Gastroesophageal sphincter (tissue), 3 donors: Measurements from ENCODE around the gene GRID1.

ENCODE experiments used
- EP300 ChIP-seq: sonication (generic); formaldehyde crosslinking; IDR thresholded peaks from one replicate; pipeline ENCODE4 v1.6.1; 2017; ENCODE audit warnings: antibody characterized with exemption, mild to moderate bottlenecking
- TF ChIP-seq, protein P1 (sequence below), 4 experiments: fragments of 200-600 bp in 2 of 4; fragments of 450-650 bp in 2 of 4; sonication (generic) in 1 of 4; IDR thresholded peaks; one replicate each; pipeline ENCODE4 v1.5.1; 2017 to 2019; ENCODE audit warnings: antibody characterized with exemption in 4 of 4, mild to moderate bottlenecking in 2 of 4, moderate library complexity in 2 of 4

DNA sequence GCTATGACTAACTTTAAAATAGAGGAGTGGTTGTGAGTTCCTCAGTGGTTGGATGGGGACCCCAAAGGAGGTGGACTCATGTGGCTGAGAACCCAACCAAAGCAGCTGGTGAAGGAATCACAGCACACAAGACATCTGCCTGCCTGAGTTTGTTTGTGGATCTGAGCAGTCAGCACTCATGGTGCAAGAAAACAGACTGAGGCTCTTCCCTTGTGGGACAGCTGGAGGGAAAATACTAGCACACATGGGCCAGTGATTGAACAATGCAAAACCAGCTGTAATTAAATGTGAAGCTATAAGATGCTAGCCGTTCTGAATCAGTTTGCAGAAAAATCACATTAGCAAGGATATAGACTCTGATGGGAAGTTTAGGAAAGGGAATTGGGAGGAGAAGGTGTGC, 707.3 kb downstream of the GRID1 start:
- TF ChIP-seq, protein P1, sequence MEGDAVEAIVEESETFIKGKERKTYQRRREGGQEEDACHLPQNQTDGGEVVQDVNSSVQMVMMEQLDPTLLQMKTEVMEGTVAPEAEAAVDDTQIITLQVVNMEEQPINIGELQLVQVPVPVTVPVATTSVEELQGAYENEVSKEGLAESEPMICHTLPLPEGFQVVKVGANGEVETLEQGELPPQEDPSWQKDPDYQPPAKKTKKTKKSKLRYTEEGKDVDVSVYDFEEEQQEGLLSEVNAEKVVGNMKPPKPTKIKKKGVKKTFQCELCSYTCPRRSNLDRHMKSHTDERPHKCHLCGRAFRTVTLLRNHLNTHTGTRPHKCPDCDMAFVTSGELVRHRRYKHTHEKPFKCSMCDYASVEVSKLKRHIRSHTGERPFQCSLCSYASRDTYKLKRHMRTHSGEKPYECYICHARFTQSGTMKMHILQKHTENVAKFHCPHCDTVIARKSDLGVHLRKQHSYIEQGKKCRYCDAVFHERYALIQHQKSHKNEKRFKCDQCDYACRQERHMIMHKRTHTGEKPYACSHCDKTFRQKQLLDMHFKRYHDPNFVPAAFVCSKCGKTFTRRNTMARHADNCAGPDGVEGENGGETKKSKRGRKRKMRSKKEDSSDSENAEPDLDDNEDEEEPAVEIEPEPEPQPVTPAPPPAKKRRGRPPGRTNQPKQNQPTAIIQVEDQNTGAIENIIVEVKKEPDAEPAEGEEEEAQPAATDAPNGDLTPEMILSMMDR (IDR thresholded peaks at IDR 0.05) = no peak
- TF ChIP-seq EP300 = no peak
